ENCODE results near the gene IFNLR1. TPM values are rescaled to one million over a fixed set of nuclear protein-coding genes. Genes with fewer than 3 reads are reported as not detected.

IFNLR1 gene
- total RNA-seq, 1 donor: 0.36 TPM

DNA sequence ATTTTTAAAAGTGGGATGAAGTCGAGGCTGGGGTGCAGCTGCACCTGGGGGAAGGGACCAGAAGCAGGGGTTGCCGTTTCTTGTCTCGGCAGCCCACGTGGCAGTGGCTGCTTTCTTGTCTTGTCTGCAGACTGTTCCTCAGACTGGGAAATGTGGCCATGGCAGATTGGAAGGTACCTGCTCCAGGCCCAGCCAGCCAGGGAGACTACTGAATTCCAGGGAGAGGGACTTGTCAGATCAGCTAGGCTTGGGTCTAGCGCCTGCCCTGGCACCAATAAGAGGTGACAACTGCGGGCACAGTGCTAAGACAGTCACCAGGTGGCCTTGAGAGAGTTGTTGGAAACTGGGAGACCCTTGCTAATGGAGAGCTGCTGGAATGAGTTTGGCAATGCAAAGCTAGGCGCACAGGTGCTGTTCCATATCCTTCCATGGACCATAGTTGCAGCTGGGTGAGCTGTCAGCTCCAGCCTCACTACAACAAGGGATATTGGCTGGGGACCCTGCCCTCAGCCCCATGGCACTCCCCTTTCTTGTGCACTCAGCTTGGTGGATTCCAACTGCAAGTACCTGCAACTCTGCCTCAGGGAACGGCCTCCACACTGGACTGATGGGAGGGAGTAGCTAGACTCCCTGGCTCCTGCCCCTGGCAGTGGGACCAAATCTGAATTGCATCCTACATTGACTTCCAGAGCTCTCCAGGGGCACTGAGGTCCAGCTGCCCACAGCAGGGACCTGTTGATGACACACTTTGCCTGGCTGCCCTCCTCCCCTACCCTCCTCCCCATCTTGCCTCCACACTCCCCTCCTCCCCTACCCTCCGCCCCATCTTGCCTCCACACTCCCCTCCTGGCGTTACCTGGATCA, 34.2 kb downstream of the IFNLR1 start:
- TF ChIP-seq CTCF (IDR thresholded peaks at IDR 0.05; ENCODE audit: insufficient read depth, low read length): no peak
- no peak overlapping the region for H3K4me3 ChIP-seq (ENCODE audit: low read depth, low read length)
- no peak for DNase-seq (ENCODE audit: low read depth)

DNA sequence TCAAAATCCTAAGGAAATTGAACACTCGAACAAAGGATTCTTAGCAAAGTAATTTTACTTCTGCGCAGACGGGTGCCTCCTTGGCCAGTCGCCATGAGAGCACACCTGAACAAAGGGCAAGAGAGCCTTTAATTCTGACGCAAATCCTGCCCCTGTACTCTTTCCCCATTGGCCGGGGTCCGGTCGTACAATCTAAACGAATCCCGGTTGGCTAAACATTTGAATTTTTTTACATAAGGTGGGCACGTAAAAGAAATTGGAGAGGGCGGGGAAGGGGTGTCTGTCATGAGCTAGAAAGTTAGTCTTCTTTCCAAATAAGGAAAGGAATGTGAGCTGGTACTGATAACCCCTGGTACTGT, 35.9 kb downstream of the IFNLR1 start:
- TF ChIP-seq CTCF (IDR thresholded peaks at IDR 0.05; ENCODE audit: insufficient read depth, low read length): no peak
- H3K4me3 ChIP-seq (ENCODE audit: low read depth, low read length): no peak overlapping the region
- DNase-seq (ENCODE audit: low read depth): no peak

- H3K4me3 ChIP-seq (ENCODE audit: low read depth, low read length): peak overlapping the region; percentile 19
- TF ChIP-seq CTCF (IDR thresholded peaks at IDR 0.05; ENCODE audit: insufficient read depth, low read length): peak; percentile 89
- DNase-seq (ENCODE audit: low read depth): peak; percentile 75
Observed at GRCh38 chr1:24150234-24151174, 36.6 kb downstream of the IFNLR1 start.

DNA sequence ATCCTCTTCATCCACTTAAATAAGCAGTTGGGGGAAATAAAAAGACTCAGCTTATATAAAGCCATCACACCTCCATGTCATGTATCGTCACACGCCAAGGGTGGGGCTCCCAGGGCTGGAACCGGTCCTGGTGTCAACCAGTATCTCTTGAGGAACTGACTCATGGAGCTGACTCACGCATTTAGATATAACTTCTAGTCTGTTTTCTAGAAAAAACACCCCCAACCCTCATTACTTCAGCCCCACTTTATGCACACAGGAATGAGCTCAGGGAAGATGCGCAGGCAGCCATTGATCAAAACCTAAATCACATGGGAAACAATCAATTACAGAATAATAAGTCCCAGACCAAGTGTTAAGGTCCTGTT, 37.2 kb downstream of the IFNLR1 start:
- DNase-seq (ENCODE audit: low read depth): peak; percentile 81
- TF ChIP-seq CTCF (IDR thresholded peaks at IDR 0.05; ENCODE audit: insufficient read depth, low read length): no peak
- peak overlapping the region; percentile 19 for H3K4me3 ChIP-seq (ENCODE audit: low read depth, low read length)

- H3K4me3 ChIP-seq (ENCODE audit: low read depth, low read length): no peak overlapping the region
- DNase-seq (ENCODE audit: low read depth): no peak
- TF ChIP-seq CTCF (IDR thresholded peaks at IDR 0.05; ENCODE audit: insufficient read depth, low read length): no peak
Observed at GRCh38 chr1:24147816-24148215, 39.3 kb downstream of the IFNLR1 start.

- no peak for DNase-seq (ENCODE audit: low read depth)
- TF ChIP-seq CTCF (IDR thresholded peaks at IDR 0.05; ENCODE audit: insufficient read depth, low read length): no peak
- no peak overlapping the region for H3K4me3 ChIP-seq (ENCODE audit: low read depth, low read length)
Observed at GRCh38 chr1:24147194-24147593, 39.9 kb downstream of the IFNLR1 start.
